GM19351 (cell line): ENCODE results near the gene GCHFR.

Experiments
- ATAC-seq: cut with Tn5 transposase; IDR thresholded peaks from one replicate; pipeline ENCODE4 v1.9.1; 2021; ENCODE audit warnings: mild to moderate bottlenecking, moderate library complexity; ENCODE audit not compliant: unreplicated experiment

The GCHFR gene

GRCh38 chr15:40763801-40764628 is at the start of gene GCHFR:
TSS of gene GCHFR (plus strand) at chr15:40764068. CDS start at chr15:40764181, 113 bp downstream.
- peak; percentile 59 for ATAC-seq

GRCh38 chr15:40714144-40714543 is 49.7 kb upstream of the GCHFR start:
- ATAC-seq = no peak

- no peak for ATAC-seq
These were observed 47.7 kb upstream of the GCHFR start for GRCh38 chr15:40716165-40716564.

- ATAC-seq = no peak
These were observed 42.2 kb upstream of the GCHFR start for GRCh38 chr15:40721701-40722100.

- ATAC-seq = no peak
These were observed 41.5 kb upstream of the GCHFR start for GRCh38 chr15:40722354-40722753.

- ATAC-seq = no peak
These were observed 40.9 kb upstream of the GCHFR start for GRCh38 chr15:40722934-40723333.

GRCh38 chr15:40723919-40724318 is 39.9 kb upstream of the GCHFR start:
- no peak for ATAC-seq

- no peak for ATAC-seq
These were observed 32.8 kb upstream of the GCHFR start for GRCh38 chr15:40731034-40731433.

GRCh38 chr15:40736575-40736974 is 27.3 kb upstream of the GCHFR start:
- ATAC-seq = no peak

- ATAC-seq = no peak
These were observed 26.8 kb upstream of the GCHFR start for GRCh38 chr15:40737048-40737447.

- ATAC-seq = no peak
These were observed 24.8 kb upstream of the GCHFR start for GRCh38 chr15:40739047-40739446.

GRCh38 chr15:40739854-40740253 is 24.0 kb upstream of the GCHFR start:
- ATAC-seq = no peak

- no peak for ATAC-seq
These were observed 20.4 kb upstream of the GCHFR start for GRCh38 chr15:40743485-40743901.

GRCh38 chr15:40743921-40744814 is 19.7 kb upstream of the GCHFR start:
- ATAC-seq = no peak

- ATAC-seq = no peak
These were observed 19.1 kb upstream of the GCHFR start for GRCh38 chr15:40744815-40745152.

GRCh38 chr15:40746916-40747418 is 16.9 kb upstream of the GCHFR start:
- ATAC-seq = no peak

GRCh38 chr15:40747685-40748631 is 15.9 kb upstream of the GCHFR start:
- ATAC-seq = no peak

- ATAC-seq = no peak
These were observed 14.7 kb upstream of the GCHFR start for GRCh38 chr15:40749151-40749630.

GRCh38 chr15:40750885-40751284 is 13.0 kb upstream of the GCHFR start:
- no peak for ATAC-seq

- no peak for ATAC-seq
These were observed 12.1 kb upstream of the GCHFR start for GRCh38 chr15:40751745-40752144.

- no peak for ATAC-seq
These were observed 9.3 kb upstream of the GCHFR start for GRCh38 chr15:40754574-40754882.
